Myocyte (in vitro differentiated cells): ENCODE data around the gene ZNF776. TPM values are rescaled to one million over a fixed set of nuclear protein-coding genes. Genes with fewer than 3 reads are reported as not detected.
"Not testable (repeated sequence)": the region's sequence is repeated elsewhere in the genome, so short reads cannot be mapped to it uniquely, and the experiment has no call there.

ENCODE experiments used
- DNase-seq: peaks from one replicate; pipeline ENCODE4 v3.0.0-alpha.2; 2012; ENCODE audit warnings: low read depth
- polyA plus RNA-seq: library from polyadenylated mRNA; unstranded; fragments of >200 nt; gene quantifications from one replicate; pipeline ENCODE4 v1.2.1, GENCODE V29; 2012; ENCODE audit warnings: missing spikeins
- total RNA-seq: library from RNA; depleted of rRNA; stranded (reverse); fragments of >200 nt; gene quantifications from 2 replicates; pipeline ENCODE4 v1.2.3, GENCODE V29; 2014

The ZNF776 gene
- 15.0 and 15.4 TPM in 2 replicates for total RNA-seq
- 7.1 TPM for polyA plus RNA-seq

DNA sequence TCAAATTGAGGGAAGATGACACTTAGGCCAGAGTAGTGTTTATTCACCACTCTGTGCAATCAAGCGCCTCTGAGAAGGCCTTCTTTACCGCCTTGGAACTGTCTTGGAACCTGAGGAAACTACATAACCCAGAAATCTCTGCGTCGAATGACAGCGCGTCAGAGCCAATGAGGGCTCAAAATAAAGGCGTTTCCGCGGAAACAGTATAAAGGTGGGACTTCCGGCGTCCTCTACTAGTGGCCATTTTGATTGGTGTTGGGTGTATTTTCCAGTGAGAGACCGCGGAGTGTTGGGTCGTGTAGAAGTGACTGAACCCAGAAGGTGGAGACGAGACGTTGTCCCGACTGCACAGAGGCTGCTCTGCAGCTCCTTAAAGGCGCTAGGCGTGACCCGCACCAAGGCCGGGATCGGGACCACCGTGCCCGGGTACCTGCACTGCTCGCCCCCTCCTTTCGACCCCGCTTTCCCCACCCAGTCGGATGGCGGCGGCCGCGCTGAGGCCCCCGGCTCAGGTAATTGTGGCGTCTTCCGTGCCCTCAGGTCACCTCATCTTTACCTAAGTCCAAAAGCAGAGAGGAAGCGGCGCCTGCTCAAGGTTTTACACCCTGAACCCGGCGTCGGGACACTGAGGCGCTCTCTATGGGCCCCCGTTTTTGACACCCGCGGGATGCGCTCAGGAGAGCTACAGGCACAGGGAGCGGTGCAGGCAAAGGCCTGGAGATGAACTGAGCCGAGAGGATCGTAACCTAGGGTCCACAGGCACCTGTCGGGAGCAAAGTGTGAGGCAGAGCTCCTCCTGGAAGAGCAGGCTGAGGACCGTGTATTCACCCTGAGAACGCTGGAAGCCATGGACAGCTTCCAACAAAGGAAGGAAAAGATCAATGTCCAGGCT is at the start of gene ZNF776:
TSS of gene ZNF776 (plus strand) at position 236 of the 892 bp plus-strand sequence. CDS start at position 480, 244 bp downstream.
- peak; percentile 94 for DNase-seq

- no peak for DNase-seq
Measured at GRCh38 chr19:57701625-57702024, 45.0 kb upstream of the ZNF776 start.

DNA sequence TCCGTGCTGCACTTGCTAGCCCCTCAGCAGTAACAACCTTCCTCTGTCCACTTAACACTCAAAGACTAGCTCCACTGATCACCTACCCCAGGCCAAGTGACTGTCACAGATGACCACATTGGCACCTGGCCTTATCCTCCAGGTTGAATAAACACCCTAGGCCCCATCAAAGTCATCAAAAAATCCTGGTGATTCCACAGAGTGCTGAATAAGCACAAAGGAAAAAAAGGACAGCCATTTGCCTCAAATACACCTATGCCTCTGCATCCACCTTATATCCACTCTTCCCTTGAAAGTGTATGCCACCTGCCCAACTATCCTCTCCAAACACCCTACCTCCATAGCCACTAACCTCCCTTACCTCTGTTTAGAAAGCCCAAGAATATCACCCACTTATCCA is 40.3 kb upstream of the ZNF776 start:
- DNase-seq: no peak

DNA sequence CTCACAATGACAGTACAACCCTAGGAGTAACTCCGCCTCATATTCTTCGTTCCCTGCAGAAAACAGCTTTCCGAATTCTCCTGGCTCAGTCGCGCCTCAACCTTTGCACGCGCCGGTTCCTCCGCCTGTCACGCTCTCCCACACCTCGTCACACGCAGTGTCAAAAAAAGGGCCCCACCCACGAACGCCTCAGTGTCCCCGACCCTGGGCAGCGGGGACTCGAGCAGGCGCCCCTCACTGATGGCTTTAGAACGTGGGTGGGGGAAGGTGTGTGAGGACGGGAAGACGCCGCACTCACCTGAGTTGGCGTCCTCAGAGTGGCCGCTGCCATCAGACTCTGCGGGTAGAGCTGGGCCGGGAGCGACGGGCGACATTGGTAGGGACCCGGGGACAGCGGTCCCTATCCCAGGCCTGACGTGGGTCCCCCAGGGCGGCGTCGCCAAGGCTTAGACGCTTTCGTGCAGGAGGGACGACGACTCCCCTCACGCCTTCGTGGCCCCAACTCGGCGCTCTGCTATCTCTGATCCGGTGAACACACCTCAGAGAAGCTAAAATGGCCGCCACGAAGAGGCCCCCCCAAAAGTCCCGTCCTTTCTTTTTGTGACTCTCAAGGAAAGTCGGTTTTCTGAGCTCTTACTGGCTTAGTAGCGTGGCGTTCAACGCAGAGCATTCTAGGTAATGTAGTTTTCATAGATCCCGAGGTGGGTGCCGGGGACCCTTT is 37.8 kb upstream of the ZNF776 start, which contains the start of gene ZNF154:
TSS of gene ZNF154 (minus strand) at position 564 of the 721 bp plus-strand sequence. CDS start at position 331, 233 bp downstream.
- DNase-seq: peak; percentile 55

GRCh38 chr19:57709616-57710015 is 37.0 kb upstream of the ZNF776 start:
- DNase-seq: no peak

DNA sequence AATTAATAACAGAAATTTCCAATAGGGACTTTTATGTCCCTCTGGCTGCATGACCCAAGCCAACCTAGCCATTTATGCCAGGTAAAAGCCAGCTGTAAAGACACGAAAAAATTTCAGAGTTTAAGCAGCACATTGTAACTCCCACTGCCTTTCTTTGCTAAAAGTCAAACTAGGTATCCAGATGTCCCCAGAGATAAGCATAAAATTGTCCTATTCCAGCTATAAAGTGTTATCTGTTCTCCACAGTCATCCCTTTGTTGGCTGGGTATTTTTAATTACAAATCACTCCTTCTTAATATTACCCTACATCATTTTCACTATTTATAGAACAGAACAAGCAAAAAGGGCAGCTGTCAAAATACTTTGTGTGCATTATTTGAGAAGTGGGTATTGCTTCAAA is 34.4 kb upstream of the ZNF776 start:
- no peak for DNase-seq

- DNase-seq: no peak
Measured at GRCh38 chr19:57719424-57719823, 27.2 kb upstream of the ZNF776 start.

DNA sequence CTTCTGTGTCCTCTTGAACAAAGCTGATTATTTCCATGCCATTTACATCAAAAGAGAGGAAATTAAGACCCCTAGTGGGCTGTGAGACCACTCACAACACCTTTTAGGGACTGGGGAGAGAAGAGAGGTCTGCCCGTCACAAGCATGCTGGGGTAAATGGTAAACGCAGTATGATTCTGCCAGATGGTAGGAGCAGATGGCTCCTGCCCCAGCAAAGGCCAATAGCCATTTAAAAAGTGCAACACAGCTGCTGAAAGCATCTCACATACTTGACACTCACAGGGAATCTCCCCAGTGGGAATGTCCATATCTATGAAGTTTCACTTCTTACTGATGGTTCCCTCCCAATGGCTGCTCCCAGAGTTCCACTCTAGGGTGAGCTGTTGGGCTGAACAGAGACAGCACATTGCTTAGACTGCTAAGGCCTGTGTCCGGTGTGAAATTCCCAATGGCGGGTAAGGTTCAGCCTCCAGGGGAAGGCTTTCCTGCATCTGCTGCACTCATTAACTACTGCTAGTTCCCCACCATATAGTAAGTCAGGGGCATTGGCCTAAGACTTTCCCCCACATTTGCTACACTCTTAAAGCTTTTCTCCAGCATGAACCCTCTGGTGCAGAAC is 26.6 kb upstream of the ZNF776 start:
- no peak for DNase-seq

GRCh38 chr19:57720878-57721277 is 25.7 kb upstream of the ZNF776 start:
- DNase-seq: no peak

DNA sequence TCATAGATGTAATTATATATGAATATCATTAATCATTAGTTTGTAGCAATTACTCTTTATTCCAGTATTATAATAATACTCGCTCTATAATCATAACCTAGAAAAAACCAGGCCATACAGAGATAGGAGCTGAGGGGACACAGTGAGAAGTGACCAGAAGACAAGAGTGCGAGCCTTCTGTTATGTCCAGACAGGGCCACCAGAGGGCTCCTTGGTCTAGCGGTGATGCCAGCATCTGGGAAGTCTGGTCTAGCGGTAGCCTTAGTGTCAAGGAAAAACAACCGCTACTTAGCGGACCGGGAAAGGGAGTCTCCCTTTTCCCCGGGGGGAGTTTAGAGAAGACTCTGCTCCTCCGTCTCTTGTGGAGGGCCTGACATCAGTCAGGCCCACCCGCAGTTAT is 8.3 kb upstream of the ZNF776 start:
- peak; percentile 29 for DNase-seq

DNA sequence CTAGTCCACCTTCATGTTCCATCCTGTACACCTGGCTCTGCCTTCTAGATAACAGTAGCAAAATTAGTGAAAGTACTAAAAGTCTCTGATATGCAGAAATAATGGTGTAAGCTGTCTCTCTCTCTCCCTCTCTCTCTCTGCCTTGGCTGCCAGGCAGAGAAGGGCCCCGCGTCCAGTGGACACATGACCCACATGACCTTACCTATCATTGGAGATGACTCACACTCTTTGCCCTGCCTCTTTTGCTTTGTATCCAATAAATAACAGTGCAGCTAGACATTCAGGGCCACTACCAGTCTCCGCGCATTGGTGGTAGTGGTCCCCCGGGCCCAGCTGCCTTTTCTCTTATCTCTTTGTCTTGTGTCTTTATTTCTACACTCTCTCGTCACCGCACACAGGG is 7.8 kb upstream of the ZNF776 start:
- DNase-seq: not testable (repeated sequence)

DNA sequence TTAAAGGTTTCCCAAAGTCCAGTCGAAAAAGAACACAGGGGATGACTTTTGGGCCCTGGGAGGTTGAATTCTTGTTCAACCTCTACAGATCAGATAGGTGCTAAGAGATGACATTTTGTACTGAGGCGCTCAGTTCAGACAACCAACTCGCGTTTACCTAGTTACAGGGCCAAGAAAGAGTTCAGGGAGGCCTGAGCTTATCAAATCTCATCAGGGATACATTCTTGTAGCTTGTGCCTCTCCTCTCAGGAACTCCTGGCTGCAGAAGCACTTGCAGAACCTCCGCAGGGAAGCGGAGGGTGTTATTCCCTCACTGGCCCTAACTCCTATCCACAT is 825 bp downstream of the ZNF776 start:
- DNase-seq: no peak

DNA sequence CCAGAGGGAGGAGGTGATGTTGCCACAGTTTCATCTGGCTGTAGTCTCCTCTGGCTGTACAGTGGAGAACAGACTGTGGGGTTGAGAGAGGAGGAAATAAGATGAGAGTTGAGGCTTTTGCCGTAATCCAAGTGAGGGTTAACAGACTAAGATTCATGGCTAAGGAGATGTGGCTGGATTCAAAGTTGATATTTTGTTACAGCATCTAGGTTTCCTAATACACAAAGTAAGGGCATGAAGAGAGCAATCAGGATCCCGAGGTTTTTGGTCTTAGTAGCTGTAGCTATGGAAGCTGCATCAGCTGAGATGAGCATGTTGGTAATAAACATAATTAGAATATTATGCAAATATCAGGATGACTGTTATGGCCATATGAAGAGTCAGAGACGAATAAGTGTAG is 1.4 kb downstream of the ZNF776 start:
- DNase-seq: no peak

- no peak for DNase-seq
Measured at GRCh38 chr19:57754091-57754673, 7.6 kb downstream of the ZNF776 start.

- no peak for DNase-seq
Measured at GRCh38 chr19:57755031-57755430, 8.4 kb downstream of the ZNF776 start.

- no peak for DNase-seq
Measured at GRCh38 chr19:57757941-57758340, 11.3 kb downstream of the ZNF776 start.

GRCh38 chr19:57759096-57759495 is 12.5 kb downstream of the ZNF776 start:
- DNase-seq: no peak

DNA sequence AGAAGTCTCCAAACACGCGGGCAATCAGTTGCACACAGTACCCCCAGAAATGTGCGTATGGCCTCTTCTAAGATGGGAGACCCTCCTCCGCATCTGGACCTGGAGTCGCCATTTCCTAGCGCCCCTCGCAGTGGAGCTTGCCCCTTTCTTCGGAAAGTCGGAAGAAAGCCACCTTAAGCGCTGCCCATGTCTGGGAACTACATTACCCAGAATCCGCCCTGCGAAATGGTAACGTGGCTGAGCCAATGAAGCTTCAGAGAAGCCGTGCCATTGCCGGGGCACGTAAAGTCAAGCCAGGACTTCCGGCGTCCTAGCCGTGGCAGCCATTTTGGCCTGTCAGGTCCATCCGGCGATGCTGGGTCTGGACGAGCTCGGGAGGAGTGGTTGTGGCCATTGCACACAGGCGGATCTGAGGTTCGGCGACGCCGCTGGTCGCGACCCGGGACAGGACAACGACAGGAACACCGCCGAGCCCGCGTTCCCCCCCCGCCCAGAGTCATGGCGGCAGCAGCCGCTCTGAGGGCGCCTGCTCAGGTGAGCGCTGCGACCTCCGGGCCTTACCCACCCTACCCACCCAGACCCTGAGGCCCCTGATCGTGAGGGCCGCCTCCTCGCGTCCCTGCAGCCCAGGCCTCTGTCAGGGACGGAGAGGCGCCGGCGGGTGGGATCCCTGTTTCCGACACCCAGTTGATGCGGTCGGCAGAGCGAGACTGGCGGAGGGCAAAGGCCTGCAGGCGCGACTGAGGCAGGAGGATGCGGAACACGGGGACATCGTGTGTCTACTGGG is 22.9 kb downstream of the ZNF776 start, which contains the start of gene ZNF586:
TSS of gene ZNF586 (plus strand) at position 332 of the 787 bp plus-strand sequence. CDS start at position 499, 167 bp downstream.
- peak; percentile 94 for DNase-seq

DNA sequence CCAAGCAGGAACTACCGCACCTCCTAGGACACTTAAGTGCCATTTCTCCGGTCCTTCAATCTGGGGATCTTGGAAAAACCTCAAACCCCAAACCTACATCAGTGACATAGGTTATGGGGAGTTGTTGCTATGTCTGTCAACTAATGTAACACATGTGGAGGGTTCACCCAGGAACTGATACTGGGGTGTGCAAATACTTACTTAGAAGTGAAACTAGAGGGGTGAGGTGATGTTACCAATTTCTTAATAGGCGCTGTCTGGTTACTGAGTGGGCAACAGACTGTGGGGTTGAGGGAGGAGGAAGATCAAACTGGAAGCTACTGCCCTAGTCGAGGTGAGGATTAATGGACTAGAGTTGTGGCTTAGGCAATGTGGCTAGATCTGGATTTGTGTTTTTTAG is 24.8 kb downstream of the ZNF776 start:
- DNase-seq: no peak

GRCh38 chr19:57773488-57773887 is 26.9 kb downstream of the ZNF776 start:
- peak; percentile 47 for DNase-seq
